ENCODE results near the gene HRH1. TPM values are rescaled to one million over a fixed set of nuclear protein-coding genes. Genes with fewer than 3 reads are reported as not detected.
A peak's percentile ranks its signal among the peaks of the same experiment; 100 is the strongest.

Gene HRH1
- total and polyA plus RNA-seq, 8 donors = 4.5 to 6.7 (median 5.0) TPM

GRCh38 chr3:11195721-11196332 is 41.5 kb downstream of the HRH1 start:
- no peaks in the 10 kb centered on the region for H3K27me3 ChIP-seq
- H3K9me3 ChIP-seq = no peaks in the 10 kb centered on the region
- H3K4me1 ChIP-seq = peaks cover 3 to 50% of the 10 kb centered on the region in 2 donors
- no peak for TF ChIP-seq CTCF (IDR thresholded peaks at IDR 0.05)
- peak overlapping the region; percentile 30 to 50 for H3K27ac ChIP-seq
- peak; percentile 36 for ATAC-seq
- DNase-seq = peak in 1 of 4 donors; percentile 30
- peaks cover 0 to 8% of the 10 kb centered on the region in 2 donors for H3K36me3 ChIP-seq
- intact Hi-C loops (cut with DNase I) = no loop called here
- no peak overlapping the region for H3K4me3 ChIP-seq

GRCh38 chr3:11197484-11197883 is 43.2 kb downstream of the HRH1 start:
- DNase-seq = no peak
- H3K9me3 ChIP-seq = no peaks in the 10 kb centered on the region
- H3K4me1 ChIP-seq = peaks cover 3 to 59% of the 10 kb centered on the region in 2 donors
- no peak overlapping the region for H3K4me3 ChIP-seq
- TF ChIP-seq CTCF (IDR thresholded peaks at IDR 0.05) = no peak
- intact Hi-C loops (cut with DNase I) = no loop called here
- peak overlapping the region; percentile 4 to 39 for H3K27ac ChIP-seq
- ATAC-seq = no peak
- H3K27me3 ChIP-seq = no peaks in the 10 kb centered on the region
- H3K36me3 ChIP-seq = peaks cover 0 to 8% of the 10 kb centered on the region in 2 donors

- peaks cover 0 to 8% of the 10 kb centered on the region in 2 donors for H3K36me3 ChIP-seq
- intact Hi-C loops (cut with DNase I) = no loop called here
- DNase-seq (no peak), ATAC-seq (no peak)
- H3K4me3 ChIP-seq = no peak overlapping the region
- peaks cover 3 to 59% of the 10 kb centered on the region in 2 donors for H3K4me1 ChIP-seq
- H3K27me3 ChIP-seq = no peaks in the 10 kb centered on the region
- peak overlapping the region; percentile 4 to 39 for H3K27ac ChIP-seq
- no peak for TF ChIP-seq CTCF (IDR thresholded peaks at IDR 0.05)
- H3K9me3 ChIP-seq = no peaks in the 10 kb centered on the region
These were observed 43.8 kb downstream of the HRH1 start for GRCh38 chr3:11198070-11198469.

- Histone ChIP-seq H3K4me3 (no peak overlapping the region), H3K36me3 (peaks cover 0 to 4% of the 10 kb centered on the region in 2 donors), H3K27ac (no peak overlapping the region), H3K4me1 (peaks cover 3 to 59% of the 10 kb centered on the region in 2 donors), H3K27me3 (no peaks in the 10 kb centered on the region), H3K9me3 (no peaks in the 10 kb centered on the region)
- no peak for ATAC-seq
- no peak for TF ChIP-seq CTCF (IDR thresholded peaks at IDR 0.05)
- intact Hi-C loops (cut with DNase I) = no loop called here
- no peak for DNase-seq
These were observed 44.2 kb downstream of the HRH1 start for GRCh38 chr3:11198495-11198894.

GRCh38 chr3:11199902-11200845 is 45.9 kb downstream of the HRH1 start:
- no peak for ATAC-seq
- no peaks in the 10 kb centered on the region for H3K27me3 ChIP-seq
- H3K4me1 ChIP-seq = peaks cover 3 to 56% of the 10 kb centered on the region in 2 donors
- H3K36me3 ChIP-seq = peaks cover 0 to 8% of the 10 kb centered on the region in 2 donors
- no peaks in the 10 kb centered on the region for H3K9me3 ChIP-seq
- no peak for TF ChIP-seq CTCF (IDR thresholded peaks at IDR 0.05)
- no peak for DNase-seq
- intact Hi-C loops (cut with DNase I) = no loop called here
- H3K27ac ChIP-seq = peak overlapping the region in 1 of 2 donors; percentile 74
- no peak overlapping the region for H3K4me3 ChIP-seq
